Prostate gland (tissue), 2 donors: ENCODE results near the gene POLA1.

ENCODE experiments used
- CTCF ChIP-seq, 4 experiments: fragments of 200-600 bp in 2 of 4; fragments of 450-650 bp in 2 of 4; sonication (generic) in 2 of 4; IDR thresholded peaks; 1 replicate in 3 of 4; 2 replicates in 1 of 4; pipeline ENCODE4 v1.5.1; 2016 to 2019; ENCODE audit warnings: antibody characterized with exemption in 4 of 4, mild to moderate bottlenecking in 2 of 4, moderate library complexity in 2 of 4
- POLR2A ChIP-seq: fragments of 450-650 bp; IDR thresholded peaks from one replicate; pipeline ENCODE4 v1.6.1; 2016; ENCODE audit warnings: antibody characterized with exemption, mild to moderate bottlenecking

GRCh38 chrX:24760363-24761000 lies 66.8 kb downstream of the POLA1 start:
- TF ChIP-seq CTCF (IDR thresholded peaks at IDR 0.05) (no peak), POLR2A (no peak)
